HEK293 (cell line): ENCODE results near the gene ANO1.

Experiments
- CTCF ChIP-seq: fragments of 450-650 bp; formaldehyde crosslinking; IDR thresholded peaks from 2 replicates; pipeline ENCODE4 v1.5.1; 2016; ENCODE audit warnings: missing biosample characterization, missing genetic modification characterization
- HOXA7 ChIP-seq: sonication (generic); formaldehyde crosslinking; IDR thresholded peaks from 2 replicates; pipeline ENCODE4 v1.8.1; 2022; ENCODE audit warnings: missing genetic modification reagents, borderline replicate concordance
- KLF17 ChIP-seq: fragments of 450-650 bp; formaldehyde crosslinking; IDR thresholded peaks from 2 replicates; pipeline ENCODE4 v1.5.1; 2016; ENCODE audit warnings: missing biosample characterization, missing genetic modification characterization
- PRDM10 ChIP-seq: fragments of 450-650 bp; formaldehyde crosslinking; IDR thresholded peaks from 2 replicates; pipeline ENCODE4 v1.5.1; 2016; ENCODE audit warnings: missing biosample characterization, missing genetic modification characterization
- SP2 ChIP-seq: fragments of 450-650 bp; formaldehyde crosslinking; IDR thresholded peaks from 2 replicates; pipeline ENCODE4 v1.5.1; 2016; ENCODE audit warnings: missing biosample characterization, missing genetic modification characterization
- ZBTB48 ChIP-seq: fragments of 450-650 bp; formaldehyde crosslinking; IDR thresholded peaks from 2 replicates; pipeline ENCODE4 v1.5.1; 2016; ENCODE audit warnings: missing biosample characterization, missing genetic modification characterization
- ZFP41 ChIP-seq: fragments of 450-650 bp; formaldehyde crosslinking; IDR thresholded peaks from 2 replicates; pipeline ENCODE4 v1.5.1; 2016; ENCODE audit warnings: missing biosample characterization, missing genetic modification characterization, borderline replicate concordance
- ZNF530 ChIP-seq: fragments of 450-650 bp; formaldehyde crosslinking; IDR thresholded peaks from 2 replicates; pipeline ENCODE4 v1.5.1; 2016; ENCODE audit warnings: low read depth, missing biosample characterization, missing genetic modification characterization
- ZNF768 ChIP-seq: fragments of 450-650 bp; formaldehyde crosslinking; IDR thresholded peaks from 2 replicates; pipeline ENCODE4 v1.5.1; 2018; ENCODE audit warnings: missing biosample characterization, mild to moderate bottlenecking, missing genetic modification characterization
- TF ChIP-seq, protein P1 (sequence below): fragments of 450-650 bp; formaldehyde crosslinking; IDR thresholded peaks from 2 replicates; pipeline ENCODE4 v1.5.1; 2017; ENCODE audit warnings: missing biosample characterization, mild to moderate bottlenecking, missing genetic modification characterization, moderate library complexity

GRCh38 chr11:70074746-70075145 lies 3.4 kb upstream of the ANO1 start:
- TF ChIP-seq ZNF768 (tag by site-specific recombination), result no peak
- TF ChIP-seq PRDM10 (tag by site-specific recombination), result no peak
- TF ChIP-seq CTCF (tag by site-specific recombination), result no peak
- no peak for TF ChIP-seq ZFP41
- no peak for TF ChIP-seq HOXA7
- TF ChIP-seq SP2, result no peak
- TF ChIP-seq KLF17, result no peak
- TF ChIP-seq, protein P1, sequence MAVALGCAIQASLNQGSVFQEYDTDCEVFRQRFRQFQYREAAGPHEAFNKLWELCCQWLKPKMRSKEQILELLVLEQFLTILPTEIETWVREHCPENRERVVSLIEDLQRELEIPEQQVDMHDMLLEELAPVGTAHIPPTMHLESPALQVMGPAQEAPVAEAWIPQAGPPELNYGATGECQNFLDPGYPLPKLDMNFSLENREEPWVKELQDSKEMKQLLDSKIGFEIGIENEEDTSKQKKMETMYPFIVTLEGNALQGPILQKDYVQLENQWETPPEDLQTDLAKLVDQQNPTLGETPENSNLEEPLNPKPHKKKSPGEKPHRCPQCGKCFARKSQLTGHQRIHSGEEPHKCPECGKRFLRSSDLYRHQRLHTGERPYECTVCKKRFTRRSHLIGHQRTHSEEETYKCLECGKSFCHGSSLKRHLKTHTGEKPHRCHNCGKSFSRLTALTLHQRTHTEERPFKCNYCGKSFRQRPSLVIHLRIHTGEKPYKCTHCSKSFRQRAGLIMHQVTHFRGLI (tag by site-specific recombination), result no peak
- TF ChIP-seq ZBTB48 (tag by site-specific recombination), result no peak
- no peak for TF ChIP-seq ZNF530 (tag by site-specific recombination)
